Lower leg skin (tissue), 4 donors: ENCODE results near the gene GLOD4. TPM values are rescaled to one million over a fixed set of nuclear protein-coding genes. Genes with fewer than 3 reads are reported as not detected.
"Not testable (repeated sequence)": the region's sequence is repeated elsewhere in the genome, so short reads cannot be mapped to it uniquely, and the experiment has no call there.

ENCODE experiments used
- DNase-seq, 2 donors: peaks; one replicate each; pipeline ENCODE4 v3.0.0-alpha.2; 2019; ENCODE audit warnings: low spot score in 2 of 2
- H3K4me3 ChIP-seq: fragments of 200-600 bp; sonication (generic); 2 replicates; pipeline ENCODE4 v1.5.1; 2017; ENCODE audit warnings: mild to moderate bottlenecking, low read depth; ENCODE audit not compliant: poor library complexity, severe bottlenecking
- POLR2A ChIP-seq, 2 donors: fragments of 450-650 bp; IDR thresholded peaks; one replicate each; pipeline ENCODE4 v1.6.1; 2016 to 2017; ENCODE audit warnings: antibody characterized with exemption in 2 of 2, mild to moderate bottlenecking in 1 of 2, moderate library complexity in 1 of 2
- WGBS, 2 donors: methylation state at CpG; one replicate each; pipeline ENCODE4 v1.1.5; 2018; 5-methylcytosine and 5-hydroxymethylcytosine counted together
- intact Hi-C: fragments of 100-400 bp; cut with DNase I; formaldehyde crosslinking; loops from one replicate; pipeline ENCODE4 v1.15.0; 2023; ENCODE audit warnings: low total_unique reads
- total RNA-seq, 4 donors: library from RNA; depleted of rRNA; stranded (reverse); fragments of >200 nt; gene quantifications; one replicate each; pipeline ENCODE4 v1.1.0, GENCODE V29; 2016
- TF ChIP-seq, protein P1 (sequence below), 3 donors: fragments of 450-650 bp; IDR thresholded peaks; one replicate each; pipeline ENCODE4 v1.5.1; 2016; ENCODE audit warnings: antibody characterized with exemption in 3 of 3, mild to moderate bottlenecking in 3 of 3, moderate library complexity in 2 of 3

GLOD4 gene
- total RNA-seq, 4 donors from 2014 or later: 69.7 to 99.5 (median 84.0) TPM

GRCh38 chr17:788551-788950 lies 6.5 kb upstream of the GLOD4 start:
- DNase-seq: peak in 1 of 2 donors; percentile 80
- intact Hi-C loops: no loop called here
- H3K4me3 ChIP-seq: no peak overlapping the region
- 76 to 77% methylated on average over 4 of the region's 4 CpGs for WGBS, 2 donors
- TF ChIP-seq, protein P1, sequence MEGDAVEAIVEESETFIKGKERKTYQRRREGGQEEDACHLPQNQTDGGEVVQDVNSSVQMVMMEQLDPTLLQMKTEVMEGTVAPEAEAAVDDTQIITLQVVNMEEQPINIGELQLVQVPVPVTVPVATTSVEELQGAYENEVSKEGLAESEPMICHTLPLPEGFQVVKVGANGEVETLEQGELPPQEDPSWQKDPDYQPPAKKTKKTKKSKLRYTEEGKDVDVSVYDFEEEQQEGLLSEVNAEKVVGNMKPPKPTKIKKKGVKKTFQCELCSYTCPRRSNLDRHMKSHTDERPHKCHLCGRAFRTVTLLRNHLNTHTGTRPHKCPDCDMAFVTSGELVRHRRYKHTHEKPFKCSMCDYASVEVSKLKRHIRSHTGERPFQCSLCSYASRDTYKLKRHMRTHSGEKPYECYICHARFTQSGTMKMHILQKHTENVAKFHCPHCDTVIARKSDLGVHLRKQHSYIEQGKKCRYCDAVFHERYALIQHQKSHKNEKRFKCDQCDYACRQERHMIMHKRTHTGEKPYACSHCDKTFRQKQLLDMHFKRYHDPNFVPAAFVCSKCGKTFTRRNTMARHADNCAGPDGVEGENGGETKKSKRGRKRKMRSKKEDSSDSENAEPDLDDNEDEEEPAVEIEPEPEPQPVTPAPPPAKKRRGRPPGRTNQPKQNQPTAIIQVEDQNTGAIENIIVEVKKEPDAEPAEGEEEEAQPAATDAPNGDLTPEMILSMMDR (IDR thresholded peaks at IDR 0.05): no peak

DNA sequence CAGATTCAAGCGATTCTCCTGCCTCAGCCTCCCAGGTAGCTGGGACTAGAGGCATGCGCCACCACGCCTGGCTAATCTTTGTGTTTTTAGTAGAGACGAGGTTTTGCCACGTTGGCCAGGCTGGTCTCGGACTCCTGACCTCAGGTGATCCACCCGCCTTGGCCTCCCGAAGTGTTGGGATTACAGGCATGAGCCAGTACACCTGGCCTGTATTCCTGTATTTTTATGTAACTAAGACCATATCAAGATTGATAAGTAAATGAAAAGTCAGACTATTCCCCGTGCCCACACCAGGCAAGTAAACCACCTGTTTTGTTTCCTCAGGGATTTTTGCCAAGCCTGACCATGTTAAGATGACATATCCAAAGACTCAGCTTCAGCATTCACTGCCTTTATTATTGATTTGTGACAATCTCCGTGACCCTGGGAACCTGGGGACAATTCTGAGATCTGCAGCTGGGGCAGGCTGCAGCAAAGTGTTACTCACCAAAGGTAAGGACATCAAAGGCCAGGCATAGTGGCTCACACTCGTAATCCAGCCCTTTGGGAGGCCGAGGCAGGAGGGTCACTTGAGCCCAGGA lies 5.7 kb upstream of the GLOD4 start:
- no peak overlapping the region for H3K4me3 ChIP-seq
- intact Hi-C loops: no loop called here
- DNase-seq: peak in 1 of 2 donors; percentile 65
- 88 to 93% methylated on average over 12 of the region's 12 CpGs for WGBS, 2 donors
- TF ChIP-seq POLR2A (IDR thresholded peaks at IDR 0.05): no peak
- TF ChIP-seq, protein P1 (IDR thresholded peaks at IDR 0.05): no peak

DNA sequence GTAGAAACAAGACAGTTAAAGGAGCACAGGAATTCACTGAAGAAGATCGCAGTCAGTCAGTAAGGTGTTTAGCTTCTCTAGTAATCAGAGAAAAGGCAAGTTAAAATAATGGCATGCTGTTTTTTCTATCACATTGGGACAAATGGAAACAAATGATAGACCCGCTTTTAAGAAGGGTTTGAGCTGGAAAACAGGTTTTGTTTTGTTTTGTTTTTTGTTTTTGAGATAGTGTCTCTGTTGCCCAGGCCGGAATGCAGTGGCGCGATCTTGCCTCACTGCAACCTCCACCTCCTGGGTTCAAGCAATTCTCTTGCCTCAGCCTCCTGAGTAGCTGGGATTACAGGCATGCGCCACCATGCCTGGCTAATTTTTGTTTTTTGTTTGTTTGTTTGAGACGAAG lies 3.8 kb upstream of the GLOD4 start:
- DNase-seq, H3K4me3 ChIP-seq, intact Hi-C loops: not testable (repeated sequence)
- 94 to 96% methylated on average over 7 of the region's 7 CpGs for WGBS, 2 donors

DNA sequence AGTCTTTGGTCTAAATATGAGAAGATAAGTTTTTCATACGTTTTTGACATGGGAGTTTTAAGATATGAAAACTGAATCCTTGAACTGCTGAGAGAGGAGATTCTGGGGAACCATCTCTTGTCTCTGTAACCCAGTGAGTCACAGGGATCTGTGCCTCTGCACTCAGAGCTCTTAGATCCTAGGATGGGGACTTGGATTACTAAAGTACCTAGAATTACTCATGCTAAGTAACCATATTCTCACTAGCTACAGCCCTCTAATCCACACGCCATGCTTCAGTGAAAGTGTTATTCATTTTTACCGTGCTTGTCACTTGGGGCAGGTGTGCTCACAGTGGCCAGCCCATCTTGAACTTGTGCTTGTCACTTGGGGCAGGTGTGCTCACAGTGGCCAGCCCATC lies 2.1 kb upstream of the GLOD4 start:
- intact Hi-C loops: no loop called here
- 73 to 76% methylated on average over 3 of the region's 3 CpGs for WGBS, 2 donors
- no peak for TF ChIP-seq POLR2A (IDR thresholded peaks at IDR 0.05)
- TF ChIP-seq, protein P1 (IDR thresholded peaks at IDR 0.05): no peak
- H3K4me3 ChIP-seq: no peak overlapping the region
- DNase-seq: peak in 1 of 2 donors; percentile 32

GRCh38 chr17:778096-778495 lies 4.0 kb downstream of the GLOD4 start:
- 86 to 94% methylated on average over 11 of the region's 11 CpGs for WGBS, 2 donors
- DNase-seq: peak in 1 of 2 donors; percentile 68
- no peak overlapping the region for H3K4me3 ChIP-seq
- intact Hi-C loops: no loop called here
- no peak for TF ChIP-seq POLR2A (IDR thresholded peaks at IDR 0.05)
- TF ChIP-seq, protein P1 (IDR thresholded peaks at IDR 0.05): no peak

DNA sequence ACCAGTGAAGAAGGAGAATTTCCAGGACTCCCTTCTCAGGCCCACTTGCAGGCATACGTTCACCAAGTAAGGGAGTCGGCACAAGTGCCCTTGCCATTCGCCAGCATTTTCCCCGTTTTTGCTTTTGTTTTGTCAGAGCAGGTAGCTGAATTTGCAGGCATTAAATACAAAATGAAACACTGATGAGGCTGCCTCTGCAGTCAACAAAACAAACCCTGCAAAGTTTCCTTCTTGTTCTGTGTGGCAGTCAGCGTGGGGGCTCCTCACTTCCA lies 7.8 kb downstream of the GLOD4 start:
- intact Hi-C loops: no loop called here
- TF ChIP-seq POLR2A (IDR thresholded peaks at IDR 0.05): no peak
- TF ChIP-seq, protein P1 (IDR thresholded peaks at IDR 0.05): no peak
- peak in 1 of 2 donors; percentile 58 for DNase-seq
- 84 to 92% methylated on average over 5 of the region's 5 CpGs for WGBS, 2 donors
- no peak overlapping the region for H3K4me3 ChIP-seq
